ENCODE measurements around the gene OR7C1.
"Not testable (repeated sequence)": the region's sequence is repeated elsewhere in the genome, so short reads cannot be mapped to it uniquely, and the experiment has no call there.

OR7C1 gene

DNA sequence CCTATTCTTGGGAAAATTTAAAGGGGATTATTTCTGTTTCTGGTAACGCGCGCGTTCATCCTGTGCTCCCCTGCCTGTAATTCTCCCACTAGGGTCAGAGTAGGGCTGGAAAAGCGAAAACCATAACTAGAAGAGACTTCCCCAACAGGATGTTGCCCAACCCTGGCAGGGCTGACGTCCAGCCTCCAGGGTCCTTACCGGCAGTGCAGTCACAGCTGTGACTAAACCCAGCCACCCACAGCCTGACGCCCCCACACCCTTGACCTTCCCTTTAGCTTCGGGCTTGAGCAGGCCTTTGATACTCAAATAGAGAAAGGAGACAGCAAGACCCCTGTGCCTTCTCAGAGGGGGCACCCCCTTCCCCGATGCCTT lies 50.3 kb downstream of the OR7C1 start:
- not testable (repeated sequence) for DNase-seq (ENCODE audit: low read depth)

DNA sequence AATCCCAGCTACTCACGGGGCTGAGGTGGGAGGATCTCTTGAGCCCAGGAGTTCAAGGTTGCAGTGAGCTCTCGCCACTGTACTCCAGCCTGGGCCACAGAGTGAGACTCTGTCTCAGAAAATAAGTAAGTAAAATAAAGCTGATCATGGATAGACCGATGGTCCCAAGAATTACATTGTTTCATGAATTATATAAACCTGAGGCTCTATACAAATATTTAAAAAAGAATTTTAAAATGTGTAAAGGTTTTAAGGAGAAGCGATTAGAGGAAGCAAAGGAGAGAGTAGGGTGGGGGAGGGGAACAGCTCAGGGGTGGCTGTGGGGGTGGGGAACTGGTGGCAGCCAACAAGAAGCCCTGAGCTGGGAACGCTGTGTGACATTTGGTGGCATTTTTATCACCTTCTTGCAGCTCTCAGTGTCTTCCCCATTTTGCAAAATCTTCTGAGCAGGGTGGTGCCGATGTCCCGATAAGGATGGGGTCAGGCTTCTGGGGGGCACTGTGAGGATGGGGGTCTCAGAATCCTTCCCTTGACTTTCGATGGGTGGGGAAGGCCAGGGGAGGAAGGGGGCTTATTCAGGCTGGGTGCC lies 51.5 kb downstream of the OR7C1 start:
- not testable (repeated sequence) for DNase-seq (ENCODE audit: low read depth)

DNA sequence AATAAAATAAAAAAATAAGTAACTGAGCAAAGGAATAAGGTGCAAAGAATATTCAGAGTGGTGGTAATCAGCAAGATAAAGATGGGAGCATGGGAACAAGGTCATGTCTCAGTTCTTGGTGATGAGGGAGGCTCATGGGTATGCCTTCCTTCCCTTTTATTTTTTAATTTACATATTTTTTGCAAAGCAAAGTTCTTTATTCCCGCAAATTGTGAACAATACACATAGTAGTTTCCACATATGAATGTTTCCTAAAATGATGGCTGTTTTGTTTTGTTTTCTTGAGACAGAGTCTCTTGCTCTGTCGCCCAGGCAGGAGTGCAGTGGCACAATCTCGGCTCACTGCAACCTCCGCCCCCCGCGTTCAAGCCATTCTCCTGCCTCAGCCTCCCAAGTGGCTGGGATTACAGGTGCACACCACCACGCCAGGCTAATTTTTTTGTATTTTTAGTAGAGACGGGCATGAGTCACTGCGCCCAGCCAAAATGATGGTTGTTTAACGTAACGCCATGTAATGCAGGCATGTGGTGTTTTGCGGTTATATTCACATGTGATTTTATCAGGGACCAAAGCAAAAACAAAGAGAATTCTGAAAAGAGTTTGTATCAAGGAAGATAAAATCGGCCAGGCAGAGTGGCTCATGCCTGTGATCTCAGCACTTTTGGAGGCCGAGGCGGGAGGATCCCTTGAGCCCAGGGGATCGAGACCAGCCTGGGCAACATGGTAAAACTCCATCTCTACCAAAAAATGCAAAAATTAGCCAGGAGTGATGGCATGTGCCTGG lies 52.2 kb downstream of the OR7C1 start:
- DNase-seq (ENCODE audit: low read depth), result no peak

DNA sequence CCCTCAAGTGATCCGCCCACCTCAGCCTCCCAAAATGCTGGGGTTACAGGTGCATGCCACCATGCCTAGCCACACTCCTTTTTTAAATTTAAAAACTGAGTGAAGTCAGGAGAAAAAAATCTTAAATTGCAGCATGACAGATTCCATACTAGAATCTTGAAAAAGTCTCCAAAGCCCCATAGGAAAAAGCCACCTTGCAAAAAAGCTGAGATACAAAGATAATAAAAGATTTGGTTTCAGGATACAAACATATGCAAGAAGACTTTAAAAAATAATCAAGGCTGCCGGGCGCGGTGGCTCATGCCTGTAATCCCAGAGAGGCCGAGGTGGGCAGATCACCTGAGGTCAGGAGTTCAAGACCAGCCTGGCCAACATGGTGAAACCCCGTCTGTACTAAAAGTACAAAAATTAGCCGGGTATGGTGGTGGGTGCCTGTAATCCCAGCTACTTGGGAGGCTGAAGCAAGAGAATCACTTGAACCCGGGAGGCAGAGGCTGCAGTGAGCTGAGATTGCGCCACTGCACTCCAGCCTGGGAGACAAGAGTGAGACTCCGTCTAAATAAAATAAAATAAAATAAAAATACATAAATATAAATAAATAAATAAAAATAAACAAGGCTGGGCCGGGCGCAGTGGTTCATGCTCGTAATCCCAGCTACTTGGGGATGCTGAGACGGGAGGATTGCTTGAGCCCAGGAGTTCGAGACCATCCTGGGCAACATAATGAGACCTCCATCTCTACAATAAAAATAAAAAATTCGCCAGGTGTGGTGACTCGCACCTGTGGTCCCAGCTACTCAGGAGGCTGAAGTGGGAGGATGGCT lies 53.1 kb downstream of the OR7C1 start:
- not testable (repeated sequence) for DNase-seq (ENCODE audit: low read depth)

DNA sequence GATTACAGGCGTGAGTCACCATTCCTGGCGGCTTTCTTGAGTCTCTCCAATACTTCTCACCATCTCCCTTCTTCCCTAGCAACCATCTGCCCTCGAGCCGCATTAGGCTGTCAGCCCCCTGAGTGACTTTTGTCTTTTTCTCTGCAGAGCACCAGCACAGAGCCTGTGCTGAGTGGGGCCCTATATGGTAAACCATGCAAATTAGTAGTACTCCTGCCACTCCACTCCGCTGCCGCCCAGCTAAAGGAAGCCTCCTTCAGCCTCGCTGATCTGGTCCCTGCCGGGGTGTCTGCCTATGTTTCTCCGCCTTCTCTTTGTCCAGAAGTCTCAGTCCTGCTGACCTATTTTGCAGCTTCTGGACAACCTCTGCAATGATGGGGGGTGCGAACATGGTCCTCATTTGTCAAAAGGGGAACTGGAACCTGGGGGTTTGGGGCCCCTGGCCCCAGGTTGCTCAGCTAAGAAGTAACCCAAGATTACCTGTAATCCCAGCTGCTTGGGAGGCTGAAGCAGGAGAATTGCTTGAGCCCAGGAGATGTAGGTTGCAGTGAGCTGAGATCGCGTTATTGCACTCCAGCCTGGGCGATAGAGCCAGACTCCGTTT lies 54.3 kb downstream of the OR7C1 start:
- not testable (repeated sequence) for DNase-seq (ENCODE audit: low read depth)

DNA sequence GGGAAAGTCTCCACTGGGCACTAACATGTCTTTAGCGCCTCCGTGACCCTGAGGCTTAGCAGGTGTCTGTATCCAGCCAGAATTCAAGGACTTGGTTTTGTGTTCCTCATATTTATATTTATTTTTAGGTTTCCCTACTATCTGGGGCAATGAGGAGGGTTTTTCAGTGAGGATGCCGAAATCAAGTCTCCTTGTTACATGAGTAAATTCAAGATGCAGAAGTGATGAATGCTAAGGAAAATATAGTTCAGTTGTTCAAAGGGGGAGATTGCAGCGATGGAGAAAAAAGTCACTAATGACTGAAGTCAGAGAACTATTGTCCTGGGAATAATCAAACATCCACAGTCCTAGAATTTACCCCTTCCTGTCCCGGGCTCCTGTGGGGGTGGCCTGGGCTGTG lies 55.8 kb downstream of the OR7C1 start:
- no peak for DNase-seq (ENCODE audit: low read depth)

DNA sequence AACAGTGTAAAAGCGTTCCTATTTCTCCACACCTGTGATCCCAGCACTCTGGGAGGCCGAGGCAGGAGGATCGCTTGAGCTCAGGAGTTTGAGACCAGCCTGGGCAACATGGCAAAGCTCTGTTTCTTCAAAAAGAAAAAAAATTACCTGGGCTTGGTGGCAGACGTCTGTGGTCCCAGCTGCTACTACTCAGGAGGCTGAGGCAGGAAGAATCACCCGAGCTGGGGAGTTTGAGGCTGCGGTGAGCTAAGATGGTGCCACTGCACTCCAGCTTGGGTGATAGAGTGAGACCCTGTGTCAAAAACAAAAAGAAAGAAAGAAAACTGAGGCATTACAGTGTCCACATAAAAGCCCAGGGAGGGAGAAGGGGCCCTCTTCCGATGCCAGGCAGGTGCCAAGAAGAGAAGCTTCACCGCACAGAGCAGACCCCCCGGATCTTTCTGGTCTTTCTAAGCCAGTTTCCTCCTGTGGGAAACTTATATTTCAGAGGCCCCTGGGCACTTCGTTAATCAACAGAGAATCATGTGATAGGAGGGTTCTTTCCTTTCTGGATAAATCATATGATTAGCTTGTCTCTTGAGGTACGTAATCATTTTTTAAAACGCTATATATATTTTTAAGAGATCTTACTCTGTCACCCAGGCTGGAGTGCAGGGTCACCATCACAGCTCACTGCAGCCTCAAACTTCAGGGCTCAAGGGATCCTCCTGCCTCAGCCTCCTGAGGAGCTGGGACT lies 56.7 kb downstream of the OR7C1 start, which contains the start of gene ADGRE2:
Gene ADGRE2 (minus strand): TSS at position 451 of the 736 bp plus-strand sequence. CDS start 1,804 bp downstream, outside the sequence.
- DNase-seq (ENCODE audit: low read depth), result not testable (repeated sequence)

DNA sequence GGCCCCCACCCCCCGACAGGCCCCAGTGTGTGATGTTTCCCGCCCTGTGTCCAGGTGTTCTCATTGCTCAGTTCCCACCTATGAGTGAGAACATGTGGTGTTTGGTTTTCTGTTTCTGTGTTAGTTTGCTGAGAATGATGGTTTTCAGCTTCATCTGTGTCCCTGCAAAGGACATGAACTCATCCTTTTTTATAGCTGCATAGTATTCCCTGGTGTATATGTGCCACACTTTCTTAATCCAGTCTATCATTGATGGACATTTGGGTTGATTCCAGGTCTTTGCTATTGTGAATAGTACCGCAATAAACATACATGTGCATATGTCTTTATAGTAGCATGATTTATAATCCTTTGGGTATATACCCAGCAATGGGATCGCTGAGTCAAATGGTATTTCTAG lies 57.3 kb downstream of the OR7C1 start:
- not testable (repeated sequence) for DNase-seq (ENCODE audit: low read depth)

DNA sequence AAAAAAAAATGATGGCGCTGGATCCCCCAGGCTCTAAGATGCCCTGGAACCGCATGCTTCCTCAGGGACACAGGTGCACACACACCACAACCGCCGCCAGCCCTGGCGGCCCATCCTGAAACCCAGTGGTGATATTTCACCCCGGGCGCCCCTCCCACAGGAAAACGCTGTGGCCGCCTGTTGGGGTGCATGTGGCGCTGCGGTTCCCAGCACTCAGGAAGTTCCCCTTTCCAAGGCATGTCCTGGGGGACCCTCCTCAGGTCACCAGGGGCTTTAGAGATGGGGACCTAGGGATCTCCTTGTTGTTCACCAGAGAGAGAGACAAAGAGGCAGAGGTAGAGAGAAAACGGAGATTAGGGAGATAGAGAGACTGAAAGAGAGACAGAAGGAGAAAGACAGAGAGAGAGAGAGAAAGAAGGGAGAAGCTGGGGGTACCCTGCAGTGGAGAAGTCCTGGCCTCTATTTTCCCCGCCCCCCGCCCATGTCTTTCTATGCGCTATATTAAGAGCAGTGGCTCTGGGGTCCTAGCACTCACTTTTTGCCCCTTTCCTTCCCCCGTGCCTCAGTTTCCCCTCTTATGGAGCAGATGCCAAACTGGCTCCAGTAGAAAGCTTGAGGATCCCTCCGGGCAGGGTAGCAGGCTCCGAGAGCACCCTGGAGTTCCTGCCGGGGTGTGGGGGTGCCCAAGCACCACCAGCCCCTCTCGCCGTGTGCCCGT lies 59.0 kb downstream of the OR7C1 start:
- DNase-seq (ENCODE audit: low read depth), result no peak

DNA sequence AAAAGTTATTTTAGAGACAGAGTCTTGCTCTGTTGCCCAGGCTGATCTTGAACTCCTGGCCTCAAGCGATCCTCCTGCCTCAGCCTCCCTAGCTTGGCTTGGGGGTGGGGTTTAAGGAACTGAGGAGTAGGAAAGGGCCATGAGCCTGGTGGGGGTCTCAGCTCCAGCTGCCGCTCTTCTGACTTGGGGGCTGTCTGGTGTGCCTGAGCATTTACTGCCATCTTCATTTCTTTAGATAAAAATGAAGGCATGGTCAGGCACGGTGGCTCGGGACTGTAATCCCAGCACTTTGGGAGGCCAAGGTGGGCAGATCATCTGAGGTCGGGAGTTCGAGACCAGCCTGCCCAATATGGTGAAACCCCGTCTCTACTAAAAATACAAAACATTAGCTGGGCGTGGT lies 59.7 kb downstream of the OR7C1 start:
- not testable (repeated sequence) for DNase-seq (ENCODE audit: low read depth)

DNA sequence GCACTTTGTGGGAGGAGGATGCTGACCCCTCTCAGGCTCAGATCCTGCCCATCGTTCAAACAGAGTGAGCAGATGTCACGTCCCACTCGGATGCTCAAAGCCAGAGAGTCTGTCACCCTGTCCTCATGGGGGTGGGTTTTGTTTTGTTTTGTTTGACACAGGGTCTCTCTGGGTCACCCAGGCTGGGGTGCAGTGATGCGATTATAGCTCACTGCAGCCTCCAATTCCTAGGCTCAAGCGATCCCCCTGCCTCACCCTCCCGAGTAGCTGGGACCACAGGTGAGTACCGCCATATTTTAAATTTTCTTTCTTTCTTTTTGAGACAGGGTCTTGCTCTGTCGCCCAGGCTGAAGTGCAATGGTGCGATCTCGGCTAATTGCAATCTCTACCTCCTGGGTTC lies 60.6 kb downstream of the OR7C1 start:
- DNase-seq (ENCODE audit: low read depth), result no peak

DNA sequence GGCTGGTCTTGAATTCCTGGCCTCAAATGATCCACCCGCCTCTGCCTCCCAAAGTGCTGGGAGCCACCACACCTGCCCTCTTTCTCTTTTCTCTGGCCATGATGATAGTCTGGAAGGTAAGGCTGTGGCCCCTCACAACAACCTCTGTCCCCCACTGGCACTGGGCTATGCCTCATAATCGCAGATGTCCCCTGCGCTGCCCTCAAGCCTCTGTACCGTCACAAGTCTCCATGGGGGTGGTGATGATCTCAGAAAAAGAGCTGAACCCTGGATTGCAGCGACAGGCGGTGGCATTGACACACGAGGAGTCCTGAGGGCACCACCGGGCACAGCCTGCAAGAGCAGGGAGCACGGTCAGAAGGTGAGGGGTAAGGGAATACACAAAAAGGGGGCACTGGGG lies 61.3 kb downstream of the OR7C1 start:
- DNase-seq (ENCODE audit: low read depth), result not testable (repeated sequence)

DNA sequence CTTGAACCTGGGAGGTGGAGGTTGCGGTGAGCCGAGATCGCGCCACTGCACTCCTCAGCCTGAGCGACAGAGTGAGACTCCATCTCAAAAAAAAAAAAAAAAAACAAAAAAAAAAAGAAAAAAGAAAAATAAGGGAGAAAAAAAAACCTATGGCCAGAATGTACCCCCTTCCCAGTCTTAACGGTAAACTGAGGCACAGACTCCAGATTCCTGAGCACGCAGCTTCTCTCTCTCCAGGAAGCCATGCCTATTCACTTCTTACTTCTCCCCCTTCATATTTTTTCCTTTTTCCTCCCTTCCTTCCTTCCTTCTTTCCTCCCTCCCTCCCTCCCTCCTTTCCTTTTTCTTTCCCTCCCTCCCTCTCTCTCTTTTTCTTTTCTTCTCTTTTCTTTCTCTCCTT lies 62.0 kb downstream of the OR7C1 start:
- no peak for DNase-seq (ENCODE audit: low read depth)

DNA sequence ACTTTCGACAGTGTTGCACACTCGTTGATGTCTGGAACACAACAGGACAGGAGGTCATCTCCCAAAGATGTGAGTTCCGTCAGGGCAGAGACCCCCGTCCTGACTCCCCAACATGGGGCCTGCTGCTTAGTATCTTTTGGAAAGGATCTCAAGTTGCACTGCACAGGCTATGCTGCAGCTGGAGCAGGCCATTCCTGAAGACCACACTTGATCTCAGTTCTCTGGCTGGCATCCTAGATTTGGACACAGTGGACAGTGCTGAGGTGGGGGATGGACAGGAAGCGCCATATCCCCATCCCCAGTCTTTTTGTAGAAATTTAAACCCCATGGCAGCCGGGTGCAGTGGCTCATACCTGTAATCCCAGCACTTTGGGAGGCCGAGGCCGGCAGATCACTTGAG lies 62.5 kb downstream of the OR7C1 start:
- no peak for DNase-seq (ENCODE audit: low read depth)

DNA sequence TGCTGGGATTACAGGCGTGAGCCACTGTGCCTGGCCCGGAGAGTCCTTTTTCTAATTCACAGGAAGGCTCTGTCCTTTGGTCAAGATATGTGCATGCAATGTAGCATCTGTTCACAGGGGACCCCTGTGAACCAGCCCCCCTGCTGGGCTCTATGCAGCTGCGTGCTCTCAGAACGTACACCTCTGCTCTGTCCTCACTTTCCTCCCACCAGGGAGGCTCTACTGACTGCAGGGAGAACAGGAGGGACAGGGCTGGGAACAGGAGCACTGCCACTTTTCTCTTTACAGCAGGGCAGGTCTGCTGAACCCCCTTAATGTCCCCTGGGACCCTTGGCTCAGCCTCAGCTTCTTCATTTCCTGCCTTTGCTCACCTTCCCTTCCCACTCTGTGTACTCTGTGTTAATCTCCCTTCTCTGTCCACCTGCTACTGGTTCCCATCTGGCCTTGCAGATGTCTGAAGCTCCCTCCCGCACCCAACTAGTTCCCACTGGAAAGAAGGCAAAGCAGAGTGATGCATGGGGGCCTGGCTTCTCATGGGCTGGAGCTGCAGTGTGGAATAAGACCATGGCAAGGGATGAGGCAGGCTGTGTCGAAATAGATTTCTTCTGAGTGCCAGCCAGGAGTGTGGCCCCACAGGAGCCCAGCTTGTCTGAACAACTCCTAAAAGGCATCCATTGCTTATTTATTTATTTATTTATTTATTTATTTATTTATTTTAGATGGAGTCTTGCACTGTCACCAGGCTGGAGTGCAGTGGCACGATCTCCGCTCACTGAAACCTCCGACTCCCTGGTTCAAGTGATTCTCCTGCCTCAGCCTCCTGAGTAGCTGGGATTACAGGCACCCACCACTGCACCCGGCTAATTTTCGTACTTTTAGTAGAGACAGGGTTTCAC lies 63.8 kb downstream of the OR7C1 start:
- no peak for DNase-seq (ENCODE audit: low read depth)

DNA sequence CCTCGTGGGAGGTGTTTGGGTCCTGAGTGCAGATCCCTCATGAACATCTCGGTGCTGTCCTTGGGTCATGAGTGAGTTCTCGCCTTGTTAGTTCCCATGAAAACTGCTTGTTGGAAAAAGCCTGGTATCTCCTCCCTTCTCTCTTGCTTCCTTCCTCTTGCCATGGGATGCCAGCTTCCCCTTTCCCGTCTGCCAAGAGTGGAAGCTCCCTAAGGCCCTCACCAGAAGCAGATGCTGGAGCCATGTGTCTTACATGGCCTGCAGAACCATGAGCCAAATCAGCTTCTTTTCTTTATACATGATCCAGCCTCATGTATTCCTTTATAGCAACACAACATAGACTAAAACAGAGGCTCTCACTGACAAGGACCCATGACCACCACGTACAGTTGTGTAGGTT lies 64.8 kb downstream of the OR7C1 start:
- DNase-seq (ENCODE audit: low read depth), result no peak

DNA sequence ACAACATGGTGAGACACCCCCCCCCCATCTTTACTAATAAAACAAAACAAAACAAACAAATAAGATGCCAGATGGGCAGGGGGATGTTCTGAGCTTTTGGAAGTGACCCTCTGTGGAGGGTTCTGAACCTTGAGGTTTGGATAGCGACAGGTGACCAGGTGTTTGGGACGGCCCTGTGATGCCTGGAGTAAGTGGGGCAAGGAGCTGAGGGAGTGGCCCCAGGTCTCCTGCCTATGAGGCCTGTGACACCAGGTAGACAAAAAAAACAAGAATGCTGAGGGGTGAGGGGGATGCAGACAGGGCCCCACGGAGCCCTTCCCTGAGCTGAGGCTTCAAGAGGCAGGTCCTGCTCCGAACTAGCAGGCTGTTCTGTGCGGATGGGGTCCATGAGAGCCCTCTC lies 65.8 kb downstream of the OR7C1 start:
- no peak for DNase-seq (ENCODE audit: low read depth)

DNA sequence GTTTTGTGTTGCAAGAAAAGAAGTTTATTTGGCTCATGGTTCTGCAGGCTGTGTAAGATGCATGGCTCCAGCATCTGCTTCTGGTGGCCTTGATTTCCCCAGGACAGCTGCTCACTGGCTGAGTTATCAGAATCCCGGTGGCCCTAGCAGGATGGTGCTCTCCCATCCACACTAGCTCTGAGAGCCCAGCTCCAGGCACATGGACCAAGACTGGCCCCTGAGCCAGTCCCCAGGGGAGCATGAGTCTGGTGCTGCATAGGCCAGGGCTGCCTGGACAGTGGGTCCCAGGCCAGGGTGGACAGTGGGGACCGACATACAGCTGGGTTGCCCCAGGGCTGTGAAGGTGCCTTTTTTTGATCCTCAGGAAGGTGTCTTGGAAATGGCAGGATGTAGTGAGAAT lies 67.0 kb downstream of the OR7C1 start:
- no peak for DNase-seq (ENCODE audit: low read depth)

DNA sequence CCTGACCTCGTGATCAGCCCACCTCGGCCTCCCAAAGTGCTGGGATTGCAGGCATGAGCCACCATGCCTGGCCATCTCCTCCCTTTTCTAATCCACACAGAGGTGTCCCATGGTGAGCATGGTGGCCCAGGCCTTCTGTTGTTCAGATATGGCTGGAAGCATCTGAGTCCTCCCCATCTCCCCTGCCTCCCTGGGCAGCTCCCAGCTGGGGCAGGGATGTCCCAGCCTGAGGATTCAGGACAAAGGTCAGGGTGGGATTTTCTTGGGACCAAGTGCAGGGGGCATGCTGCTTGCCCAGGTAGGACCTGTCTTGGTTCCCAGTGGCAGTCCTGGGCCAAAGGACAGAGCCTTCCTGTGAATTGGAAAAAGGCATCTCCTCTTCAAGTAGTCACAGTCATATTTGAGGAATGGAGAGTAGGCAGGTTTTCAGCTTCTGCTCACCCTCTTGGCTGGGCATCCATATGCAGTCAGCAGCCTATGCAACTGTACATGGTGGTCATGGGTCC lies 67.5 kb downstream of the OR7C1 start:
- no peak for DNase-seq (ENCODE audit: low read depth)

DNA sequence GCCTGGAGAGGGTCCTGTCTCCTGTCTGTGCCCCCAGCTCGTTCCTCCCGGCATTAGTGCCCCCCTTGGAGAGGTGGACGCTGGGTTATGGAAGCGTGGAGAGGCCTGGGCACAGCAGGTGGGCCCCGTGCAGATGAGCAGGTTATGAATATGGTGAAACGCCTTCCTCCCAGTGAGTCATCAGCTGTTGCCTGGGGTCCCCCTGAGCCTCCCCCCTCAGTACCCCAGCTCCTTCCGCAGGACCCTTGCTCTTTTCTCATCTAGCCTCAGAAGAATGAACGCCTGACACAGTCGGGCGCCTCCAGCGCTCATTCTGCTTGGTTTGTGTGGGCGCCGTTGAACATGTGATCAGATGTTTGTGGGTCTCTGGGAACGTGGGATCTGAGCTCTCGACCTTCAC lies 69.1 kb downstream of the OR7C1 start:
- DNase-seq (ENCODE audit: low read depth), result not testable (repeated sequence)

Measured in activated T-cell treated with anti-CD3 and anti-CD28 coated beads for 1 hour (primary cell).